Measurements from ENCODE around the gene IFNAR1. TPM values are rescaled to one million over a fixed set of nuclear protein-coding genes. Genes with fewer than 3 reads are reported as not detected.
"Not testable (repeated sequence)": the region's sequence is repeated elsewhere in the genome, so short reads cannot be mapped to it uniquely, and the experiment has no call there.

Gene IFNAR1
- total RNA-seq, 2 donors from 2014 or later: 37.1 to 50.1 TPM

DNA sequence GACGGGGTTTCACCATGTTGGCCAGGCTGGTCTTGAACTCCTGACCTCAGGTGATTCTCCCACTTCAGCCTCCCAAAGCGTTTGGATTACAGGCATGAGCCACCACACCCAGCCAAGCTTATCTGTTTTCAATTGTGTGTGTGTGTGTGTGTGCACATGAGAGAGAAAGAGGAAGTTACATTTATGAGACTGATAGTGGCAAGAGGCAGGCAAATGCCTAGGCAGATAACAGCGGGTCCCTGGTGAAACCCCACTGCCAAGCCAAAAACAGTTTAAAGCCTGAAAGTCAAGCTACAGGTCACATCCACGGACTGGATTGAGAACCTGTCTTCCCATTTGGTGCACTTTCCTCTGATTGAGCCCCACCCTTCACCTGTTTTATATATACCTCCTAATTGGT lies 43.4 kb downstream of the IFNAR1 start:
- DNase-seq: no peak
- intact Hi-C loops (cut with DNase I, micrococcal nuclease): no loop called here
- peak; percentile 54 for ATAC-seq

- ATAC-seq (no peak), DNase-seq (no peak)
- intact Hi-C loops (cut with DNase I, micrococcal nuclease): no loop called here
Measured at GRCh38 chr21:33368576-33368975, 43.8 kb downstream of the IFNAR1 start.

GRCh38 chr21:33369586-33369985 lies 44.8 kb downstream of the IFNAR1 start:
- DNase-seq: no peak
- ATAC-seq: peak; percentile 17
- intact Hi-C loops (cut with DNase I, micrococcal nuclease): no loop called here

DNA sequence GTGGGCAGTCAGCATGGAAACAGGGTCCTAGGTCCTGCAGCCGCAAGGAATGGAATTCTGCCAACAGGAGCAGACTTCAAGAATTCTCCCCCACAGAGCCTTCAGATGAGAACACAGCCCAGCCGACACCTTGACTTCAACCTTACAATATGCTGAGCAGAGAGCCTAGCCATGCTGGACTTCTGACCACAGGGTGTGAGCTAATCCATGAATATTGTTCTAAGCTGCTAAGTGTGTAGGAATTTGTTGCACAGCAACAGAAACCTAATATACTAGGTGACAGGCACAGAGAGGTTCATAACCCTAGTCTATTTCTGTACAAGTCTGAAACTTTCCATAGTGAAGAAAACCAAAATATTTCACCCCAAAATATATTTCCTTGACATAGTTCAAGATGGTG lies 45.5 kb downstream of the IFNAR1 start:
- no peak for DNase-seq
- intact Hi-C loops (cut with DNase I, micrococcal nuclease): no loop called here
- peak; percentile 60 for ATAC-seq

DNA sequence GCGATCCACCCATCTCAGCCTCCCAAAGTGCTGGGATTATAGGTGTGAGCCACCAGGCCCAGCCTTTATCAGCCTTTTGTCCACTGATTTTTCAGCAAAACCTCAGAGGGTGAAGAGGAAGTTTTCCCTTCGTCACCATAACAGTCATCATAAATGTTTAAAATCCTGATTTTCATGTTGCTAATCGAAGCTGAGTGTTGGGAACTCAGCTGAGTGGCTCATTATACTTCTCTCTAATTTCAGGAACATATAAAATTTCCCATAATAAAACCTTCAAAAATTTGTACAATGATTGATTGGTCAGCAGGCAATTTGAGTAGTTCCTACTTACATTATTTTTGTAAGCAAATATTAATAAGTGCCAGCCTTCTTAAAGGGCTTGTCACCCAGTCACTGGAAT lies 46.6 kb downstream of the IFNAR1 start:
- DNase-seq: no peak
- intact Hi-C loops (cut with DNase I, micrococcal nuclease): no loop called here
- no peak for ATAC-seq

DNA sequence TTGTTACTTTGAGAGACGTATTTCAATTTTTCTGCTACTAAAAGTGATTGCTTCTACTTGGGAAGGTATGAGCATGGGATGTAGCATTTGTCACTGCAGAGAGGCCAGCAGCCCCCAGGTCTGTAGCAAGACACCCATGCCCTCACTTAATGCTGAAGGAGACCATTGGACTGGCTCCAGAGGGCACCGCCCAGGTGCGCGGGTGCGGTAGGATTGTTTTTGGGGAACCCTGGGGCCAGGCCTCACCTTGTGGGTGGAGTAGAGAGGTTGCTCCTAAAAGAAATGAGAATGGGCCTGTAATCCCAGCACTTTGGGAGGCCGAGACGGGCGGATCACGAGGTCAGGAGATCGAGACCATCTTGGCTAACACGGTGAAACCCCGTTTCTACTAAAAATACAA lies 47.8 kb downstream of the IFNAR1 start:
- intact Hi-C loops (cut with DNase I, micrococcal nuclease): no loop called here
- ATAC-seq (no peak), DNase-seq (no peak)

DNA sequence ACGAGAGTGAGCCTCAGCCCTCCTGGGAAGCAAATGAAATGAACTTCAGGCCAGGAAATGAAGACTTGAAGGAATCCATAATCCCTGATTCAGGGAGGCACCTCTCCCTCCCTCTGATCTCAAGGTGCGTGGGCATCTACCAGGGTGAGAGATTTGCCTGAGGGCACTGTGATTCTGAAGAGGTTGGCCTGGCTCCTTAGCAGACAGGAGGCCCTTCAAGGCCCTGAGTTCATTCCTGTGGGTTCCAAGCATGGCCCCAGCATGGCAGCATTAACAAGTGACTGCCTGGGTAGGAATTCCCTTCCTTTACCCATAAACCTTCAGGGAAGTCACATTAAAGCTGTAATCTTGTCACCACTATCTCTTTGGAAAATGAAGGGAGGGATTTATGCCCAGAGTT lies 48.7 kb downstream of the IFNAR1 start:
- ATAC-seq (no peak), DNase-seq (no peak)
- intact Hi-C loops (cut with DNase I, micrococcal nuclease): no loop called here

- DNase-seq (no peak), ATAC-seq (peak; percentile 47)
- intact Hi-C loops (cut with DNase I, micrococcal nuclease): no loop called here
Measured at GRCh38 chr21:33374080-33374449, 49.3 kb downstream of the IFNAR1 start.

GRCh38 chr21:33374450-33375096 lies 49.8 kb downstream of the IFNAR1 start:
- ATAC-seq (peak; percentile 75), DNase-seq (peak; percentile 56 to 72)
- intact Hi-C loops (cut with DNase I, micrococcal nuclease): no loop called here

DNA sequence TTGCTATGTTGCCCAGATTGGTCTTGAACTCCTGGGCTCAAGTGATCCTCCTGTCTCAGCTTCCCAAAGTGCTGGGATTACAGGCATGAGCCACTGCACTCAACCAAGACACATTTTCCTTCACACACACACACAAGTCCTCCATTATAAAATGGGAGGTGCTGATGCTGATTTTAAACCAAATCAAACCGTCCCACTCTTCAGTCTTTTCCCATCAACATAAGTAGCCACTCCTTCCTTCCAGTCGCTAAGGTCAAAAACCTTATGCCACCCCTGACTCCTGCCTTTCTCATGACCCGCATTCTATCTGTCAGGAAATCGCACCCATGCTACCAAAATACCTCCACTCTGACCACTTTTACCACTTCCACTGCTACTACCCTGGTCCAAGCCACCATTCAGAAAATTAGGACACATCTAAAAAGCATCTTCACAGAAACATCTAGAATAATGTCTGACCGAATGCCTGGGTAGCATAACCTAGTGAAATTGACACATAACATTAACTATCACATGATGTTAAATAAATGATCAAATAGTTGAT lies 50.4 kb downstream of the IFNAR1 start:
- no peak for ATAC-seq
- DNase-seq: no peak
- intact Hi-C loops (cut with DNase I, micrococcal nuclease): no loop called here

- intact Hi-C loops (cut with DNase I, micrococcal nuclease): no loop called here
- DNase-seq (no peak), ATAC-seq (no peak)
Measured at GRCh38 chr21:33377221-33377920, 52.6 kb downstream of the IFNAR1 start.

DNA sequence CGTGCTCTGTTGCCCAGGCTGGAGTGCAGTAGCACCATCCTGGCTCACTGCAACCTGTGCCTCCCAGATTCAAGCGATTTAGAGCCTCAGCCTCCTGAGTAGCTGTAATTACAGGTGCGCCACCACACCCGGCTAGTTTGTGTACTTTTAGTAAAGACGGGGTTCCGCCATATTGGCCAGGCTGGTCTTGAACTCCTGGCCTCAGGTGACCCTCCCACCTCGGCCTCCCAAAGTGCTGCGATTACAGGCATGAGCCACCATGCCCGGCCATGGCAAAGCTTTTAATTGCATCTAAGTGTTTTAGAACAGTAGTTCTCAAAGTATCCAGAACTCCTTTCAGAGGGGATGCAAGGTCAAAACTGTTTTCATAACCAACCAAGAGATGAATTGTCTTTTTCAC lies 53.3 kb downstream of the IFNAR1 start:
- intact Hi-C loops (cut with DNase I, micrococcal nuclease): no loop called here
- ATAC-seq (no peak), DNase-seq (no peak)

DNA sequence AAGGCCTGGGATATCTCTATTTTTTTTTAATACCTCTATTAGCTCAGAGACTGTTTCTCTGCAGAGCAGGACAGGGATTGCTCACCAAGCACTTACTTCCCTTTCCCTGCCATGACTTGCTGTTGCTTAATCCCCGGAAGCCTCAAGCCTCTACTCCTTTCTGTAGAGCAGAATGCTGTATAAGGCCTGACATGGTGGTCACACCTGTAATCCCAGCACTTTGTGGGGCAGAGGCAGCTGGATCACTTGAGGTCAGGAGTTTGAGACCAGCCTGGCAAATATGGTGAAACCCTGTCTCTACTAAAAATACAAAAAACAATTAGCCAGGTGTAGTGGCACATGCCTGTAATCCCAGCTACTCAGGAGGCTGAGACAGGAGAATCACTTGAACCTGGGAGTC lies 55.2 kb downstream of the IFNAR1 start:
- ATAC-seq (peak; percentile 37), DNase-seq (peak in 1 of 2 donors; percentile 40)
- intact Hi-C loops (cut with DNase I, micrococcal nuclease): not testable (repeated sequence)

DNA sequence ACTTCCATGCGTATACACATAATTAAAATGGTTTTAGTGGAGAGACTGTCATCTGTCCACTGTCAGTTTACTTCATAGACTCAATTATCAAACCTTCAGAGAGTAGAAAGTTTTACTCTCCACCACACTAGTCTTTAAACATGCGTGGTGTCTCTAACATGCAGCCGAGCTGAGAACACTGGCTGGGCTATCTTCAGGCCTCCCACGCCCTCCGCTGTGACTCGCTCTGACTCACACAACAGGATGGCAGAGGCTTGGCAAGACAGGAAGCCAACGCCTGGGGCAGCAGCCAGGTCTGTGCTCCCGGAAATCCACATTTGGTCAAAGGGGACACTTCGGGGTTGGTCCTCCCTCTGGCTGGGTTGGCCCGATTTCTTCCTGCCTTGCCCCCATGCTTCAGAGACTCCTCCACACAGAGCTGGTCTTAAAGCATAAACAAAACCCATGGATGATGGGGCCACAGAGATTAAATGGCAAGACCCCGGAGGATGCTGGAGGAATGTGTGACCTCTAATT lies 55.8 kb downstream of the IFNAR1 start:
- ATAC-seq (peak; percentile 94), DNase-seq (peak; percentile 89 to 93)
- intact Hi-C loops (cut with DNase I, micrococcal nuclease): no loop called here

- DNase-seq; ATAC-seq; intact Hi-C loops (cut with DNase I, micrococcal nuclease): not testable (repeated sequence)
Measured at GRCh38 chr21:33381381-33381780, 56.6 kb downstream of the IFNAR1 start.

DNA sequence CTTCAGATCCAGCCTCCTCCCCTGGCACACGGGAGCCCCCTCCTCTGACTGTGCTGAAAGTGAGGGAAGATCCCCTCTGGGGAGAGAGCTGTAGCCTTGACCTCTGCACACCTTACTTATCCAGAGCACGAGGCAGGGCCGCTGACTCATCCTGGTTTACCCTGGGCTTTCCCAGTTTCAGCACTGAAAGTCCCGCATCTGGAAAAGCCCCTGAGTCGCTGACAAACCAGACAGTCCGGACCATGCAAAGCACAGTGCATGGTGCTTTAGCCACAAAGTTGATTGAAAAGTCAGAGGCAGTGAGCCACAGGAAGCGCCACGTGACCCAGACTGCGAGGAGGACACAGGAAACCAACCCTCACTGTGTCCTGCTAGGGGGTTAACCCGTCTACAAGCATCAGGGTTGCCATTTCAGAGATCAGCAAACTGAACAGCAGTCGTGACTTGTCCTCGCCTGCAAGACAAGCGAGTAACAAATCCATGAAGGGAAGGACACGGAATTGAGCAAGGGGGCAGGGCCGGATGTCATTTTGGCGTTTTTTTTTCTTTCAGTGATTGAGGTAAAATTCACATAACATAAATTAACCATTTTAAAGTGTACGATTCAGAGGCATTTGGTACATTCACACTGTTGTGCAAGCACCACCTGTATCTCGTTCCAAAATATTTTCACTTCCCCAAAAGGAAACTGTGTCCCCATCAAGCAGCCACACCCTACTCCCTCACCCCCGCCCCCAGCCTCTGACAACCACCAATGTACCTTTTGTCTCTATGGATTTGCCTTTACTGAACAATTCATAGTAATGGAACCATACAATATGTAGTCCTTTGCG lies 58.5 kb downstream of the IFNAR1 start:
- peak; percentile 35 for ATAC-seq
- intact Hi-C loops (cut with DNase I, micrococcal nuclease): no loop called here
- DNase-seq: peak; percentile 72 to 78

DNA sequence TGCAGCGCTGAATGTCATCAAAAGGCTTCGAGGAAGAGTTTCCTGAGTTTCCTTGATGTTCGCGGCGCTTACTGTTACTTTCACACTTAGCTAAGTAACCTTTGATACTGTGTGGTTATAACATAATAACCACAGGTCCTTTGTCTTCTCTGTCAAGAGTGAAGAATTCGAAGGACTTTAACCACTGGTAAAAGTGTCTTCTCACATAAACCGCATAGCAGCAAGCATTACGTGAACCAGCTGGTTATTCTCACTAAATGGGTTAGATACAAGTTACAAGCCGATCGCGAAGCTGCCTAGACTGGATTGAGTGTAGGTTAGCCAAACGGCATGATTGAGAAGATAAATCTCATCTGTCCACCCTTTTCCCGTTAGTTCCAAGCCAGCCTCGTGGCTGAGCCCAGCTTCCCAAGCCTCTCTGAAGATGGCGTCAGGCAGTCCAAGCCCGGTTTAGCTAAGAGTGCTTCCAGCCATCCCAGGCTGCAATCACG lies 60.1 kb downstream of the IFNAR1 start:
- intact Hi-C loops (cut with DNase I, micrococcal nuclease): no loop called here
- ATAC-seq (peak; percentile 50), DNase-seq (no peak)

- ATAC-seq: no peak
- intact Hi-C loops (cut with DNase I, micrococcal nuclease): no loop called here
- DNase-seq: no peak
Measured at GRCh38 chr21:33386222-33386784, 61.5 kb downstream of the IFNAR1 start.

- no peak for DNase-seq
- intact Hi-C loops (cut with DNase I, micrococcal nuclease): no loop called here
- no peak for ATAC-seq
Measured at GRCh38 chr21:33387294-33387693, 62.5 kb downstream of the IFNAR1 start.

Measured in left colon (tissue), 2 donors.